AG04450 (cell line): ENCODE measurements around the gene ZDHHC14. TPM values are rescaled to one million over a fixed set of nuclear protein-coding genes. Genes with fewer than 3 reads are reported as not detected.

Source experiments
- CTCF ChIA-PET: fragments of 300-600, 350-600 bp; formaldehyde crosslinking; extraction: SDS; loops from one replicate; lab custom pipeline; 2022; ENCODE audit warnings: antibody characterized with exemption, inconsistent platforms; lab: Charles Lee
- POLR2A ChIA-PET: fragments of 350-600 bp; formaldehyde crosslinking; extraction: SDS; loops from one replicate; lab custom pipeline; 2021; ENCODE audit warnings: antibody characterized with exemption, inconsistent platforms; lab: Yijun Ruan, JAX
- DNase-seq: peaks from one replicate; pipeline ENCODE4 v3.0.0-alpha.2; 2011; ENCODE audit warnings: low read depth, low spot score
- H3K27ac ChIP-seq: one replicate; pipeline ENCODE4 v1.5.1; 2012; ENCODE audit warnings: low read depth, low read length, control low read depth
- H3K27me3 ChIP-seq: one replicate; pipeline ENCODE4 v1.6.0; 2012; ENCODE audit warnings: low read length; ENCODE audit not compliant: control insufficient read depth, insufficient read depth
- H3K4me3 ChIP-seq: 2 replicates; pipeline ENCODE4 v1.5.1; 2011; ENCODE audit warnings: mild to moderate bottlenecking, low read depth, low read length, control low read depth
- H3K9me3 ChIP-seq: 2 replicates; pipeline ENCODE4 v1.5.1; 2012; ENCODE audit warnings: low read length; ENCODE audit not compliant: control insufficient read depth, insufficient read depth
- polyA plus RNA-seq: library from polyadenylated mRNA; depleted of rRNA; stranded (reverse); fragments of >200 nt; gene quantifications from 2 replicates; pipeline ENCODE4 v1.2.3, GENCODE V29; 2011
- TF ChIP-seq, protein P1 (sequence below): IDR thresholded peaks from 2 replicates; pipeline ENCODE4 v1.5.1; 2011; ENCODE audit warnings: low read depth, low read length, control low read depth, inconsistent platforms

ZDHHC14 gene
- polyA plus RNA-seq, 1 experiment, result 2.2 TPM

DNA sequence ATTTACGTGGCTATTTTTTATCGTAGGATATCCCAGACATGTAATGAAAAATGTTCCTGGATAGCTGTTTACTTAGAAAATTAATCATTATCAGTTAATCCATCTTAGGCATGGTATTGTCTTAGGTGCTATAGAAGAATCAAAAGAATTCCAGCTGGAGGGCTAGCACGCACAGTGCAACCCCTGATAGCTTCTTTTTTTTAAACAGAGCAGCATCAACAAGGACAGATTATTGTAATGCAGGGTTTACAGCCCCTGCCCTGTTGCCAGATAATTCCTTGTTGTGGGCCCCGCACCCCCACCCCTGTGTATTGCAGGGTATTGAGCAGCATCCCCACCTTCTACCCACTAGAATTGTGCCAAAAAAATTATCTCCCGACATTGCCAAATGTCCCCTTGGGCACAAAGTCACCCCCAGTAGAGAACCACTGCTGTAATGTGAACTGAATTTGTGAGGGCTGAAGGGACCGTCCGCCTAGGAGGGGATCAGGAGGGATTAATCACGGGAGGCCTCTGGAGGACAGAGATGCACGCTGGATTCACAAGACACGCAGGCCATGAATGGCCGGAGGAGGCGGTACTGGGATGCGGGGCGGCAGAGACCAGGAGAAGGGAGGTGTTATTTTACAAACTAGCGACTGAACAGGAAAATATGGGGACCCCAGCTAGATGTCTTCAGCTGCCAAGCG, 174.6 kb downstream of the ZDHHC14 start:
- no peak for DNase-seq
- TF ChIP-seq, protein P1, sequence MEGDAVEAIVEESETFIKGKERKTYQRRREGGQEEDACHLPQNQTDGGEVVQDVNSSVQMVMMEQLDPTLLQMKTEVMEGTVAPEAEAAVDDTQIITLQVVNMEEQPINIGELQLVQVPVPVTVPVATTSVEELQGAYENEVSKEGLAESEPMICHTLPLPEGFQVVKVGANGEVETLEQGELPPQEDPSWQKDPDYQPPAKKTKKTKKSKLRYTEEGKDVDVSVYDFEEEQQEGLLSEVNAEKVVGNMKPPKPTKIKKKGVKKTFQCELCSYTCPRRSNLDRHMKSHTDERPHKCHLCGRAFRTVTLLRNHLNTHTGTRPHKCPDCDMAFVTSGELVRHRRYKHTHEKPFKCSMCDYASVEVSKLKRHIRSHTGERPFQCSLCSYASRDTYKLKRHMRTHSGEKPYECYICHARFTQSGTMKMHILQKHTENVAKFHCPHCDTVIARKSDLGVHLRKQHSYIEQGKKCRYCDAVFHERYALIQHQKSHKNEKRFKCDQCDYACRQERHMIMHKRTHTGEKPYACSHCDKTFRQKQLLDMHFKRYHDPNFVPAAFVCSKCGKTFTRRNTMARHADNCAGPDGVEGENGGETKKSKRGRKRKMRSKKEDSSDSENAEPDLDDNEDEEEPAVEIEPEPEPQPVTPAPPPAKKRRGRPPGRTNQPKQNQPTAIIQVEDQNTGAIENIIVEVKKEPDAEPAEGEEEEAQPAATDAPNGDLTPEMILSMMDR, result no peak
- POLR2A ChIA-PET, result no interaction called here
- H3K9me3 ChIP-seq, result no peaks in the 10 kb centered on the region
- no peak overlapping the region for H3K27ac ChIP-seq
- H3K27me3 ChIP-seq, result peaks cover 3% of the 10 kb centered on the region
- no peak overlapping the region for H3K4me3 ChIP-seq
- CTCF ChIA-PET, result no interaction called here

DNA sequence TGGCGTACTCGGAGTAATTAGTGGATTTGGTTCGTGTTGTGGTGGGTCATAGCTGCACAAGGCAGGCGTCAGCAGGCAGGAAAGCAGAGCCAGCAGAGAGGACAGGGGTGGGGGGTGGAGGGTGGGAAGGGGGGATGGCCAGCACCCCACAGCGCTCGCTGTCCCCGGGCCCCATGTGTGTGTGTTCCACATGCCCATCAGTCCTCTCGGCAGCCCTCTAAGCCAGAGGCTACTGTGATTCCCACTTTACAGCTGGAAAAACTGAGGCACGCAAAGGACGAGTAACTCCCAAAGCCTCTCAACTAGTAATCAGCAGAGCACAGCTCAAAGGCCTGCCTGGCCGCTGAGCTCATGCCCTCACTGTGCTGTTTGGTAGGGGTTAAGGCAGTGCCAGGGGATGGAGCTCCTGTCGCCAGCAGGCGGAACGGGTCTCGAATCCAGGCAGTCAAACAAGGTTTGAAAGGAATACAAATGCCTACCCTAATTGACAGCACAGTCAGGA, 175.2 kb downstream of the ZDHHC14 start:
- DNase-seq, result no peak
- TF ChIP-seq, protein P1, result no peak

DNA sequence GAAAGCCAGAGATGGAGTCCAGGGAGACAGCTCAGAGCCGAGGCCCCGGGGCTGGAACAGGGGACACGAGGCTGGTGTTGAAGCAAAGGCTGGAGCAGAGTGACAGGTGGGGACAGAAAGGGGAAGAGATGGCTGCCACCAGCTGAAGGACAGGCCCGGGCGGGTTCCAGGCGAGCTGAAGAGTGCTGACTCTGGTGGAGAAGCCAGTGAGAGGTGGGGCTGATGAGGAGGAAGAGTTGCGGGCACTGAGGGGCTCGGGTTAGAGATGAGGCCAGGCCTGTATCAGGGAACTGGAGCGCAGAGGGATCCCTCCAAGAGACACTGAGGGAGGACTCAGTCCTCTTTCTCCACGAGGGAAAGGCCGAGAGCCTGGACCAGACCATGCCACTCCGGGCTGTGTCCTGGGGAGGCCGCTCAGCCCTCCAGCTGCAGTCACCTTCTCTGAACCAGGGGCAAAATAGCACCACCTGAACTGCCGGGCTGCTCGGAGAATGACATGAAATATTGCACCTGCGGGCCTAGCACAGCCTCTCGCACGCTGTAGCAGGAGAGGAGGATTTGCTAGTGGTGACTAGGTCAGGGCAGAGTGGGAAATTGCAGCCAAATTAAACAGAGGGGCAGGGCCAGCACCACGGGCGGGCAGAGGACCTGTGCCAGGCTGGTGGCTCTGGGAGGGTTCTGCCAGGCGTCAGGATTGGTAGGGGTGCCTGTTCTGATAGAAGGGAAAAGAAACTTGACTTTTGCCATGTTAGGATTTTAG, 175.9 kb downstream of the ZDHHC14 start:
- POLR2A ChIA-PET, result no interaction called here
- Histone ChIP-seq H3K27ac (no peak overlapping the region), H3K4me3 (no peak overlapping the region), H3K9me3 (no peaks in the 10 kb centered on the region), H3K27me3 (peaks cover 3% of the 10 kb centered on the region)
- no peak for DNase-seq
- CTCF ChIA-PET, result no interaction called here
- TF ChIP-seq, protein P1, result no peak

More for the DNA sequence above, 175.2 kb downstream of the ZDHHC14 start:
- peaks cover 3% of the 10 kb centered on the region for H3K27me3 ChIP-seq
- no peak overlapping the region for H3K27ac ChIP-seq
- no peak overlapping the region for H3K4me3 ChIP-seq
- H3K9me3 ChIP-seq, result no peaks in the 10 kb centered on the region
- ChIA-PET POLR2A (no interaction called here), CTCF (no interaction called here)

DNA sequence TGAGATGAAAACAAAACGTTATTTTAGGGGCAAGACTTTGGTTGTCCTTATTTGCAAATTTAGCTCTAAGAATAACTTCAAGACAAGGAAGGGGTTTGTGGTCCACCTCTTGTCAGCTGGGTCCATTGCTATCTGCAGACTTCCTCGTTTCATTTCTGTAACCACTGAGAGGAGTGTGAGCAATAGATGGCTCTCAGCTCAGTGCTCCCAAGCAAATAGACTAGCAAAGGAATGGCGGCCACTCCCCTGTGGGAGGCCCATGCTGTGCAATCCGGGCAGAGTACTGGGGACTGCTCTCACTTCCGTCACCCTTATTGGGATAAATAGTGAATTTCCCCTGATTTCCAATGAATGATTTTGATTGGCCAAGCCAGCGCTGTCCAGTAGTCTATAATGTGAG, 176.6 kb downstream of the ZDHHC14 start:
- Histone ChIP-seq H3K4me3 (no peak overlapping the region), H3K27me3 (peaks cover 8% of the 10 kb centered on the region), H3K9me3 (no peaks in the 10 kb centered on the region), H3K27ac (no peak overlapping the region)
- POLR2A ChIA-PET, result no interaction called here
- CTCF ChIA-PET, result no interaction called here
- DNase-seq, result no peak
- TF ChIP-seq, protein P1, result no peak

DNA sequence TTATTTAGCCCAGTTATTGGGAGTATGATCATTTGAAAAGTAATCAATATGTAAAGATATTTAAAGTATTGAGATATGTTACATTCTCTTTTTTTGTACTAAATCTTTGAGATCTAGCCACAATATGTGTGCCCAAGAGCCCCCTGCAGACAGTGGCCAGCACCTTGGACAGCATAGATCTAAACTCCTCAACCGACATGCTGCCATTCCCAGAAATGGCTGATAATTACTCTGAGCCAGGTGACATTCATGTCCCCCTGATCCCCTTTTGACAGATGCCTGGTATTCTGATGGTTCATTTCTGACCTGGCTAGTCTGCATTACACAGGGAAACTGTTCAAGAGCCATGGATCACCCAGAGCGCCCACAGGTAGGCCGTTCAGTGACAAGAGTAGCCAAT, 177.1 kb downstream of the ZDHHC14 start:
- ChIA-PET CTCF (no interaction called here), POLR2A (no interaction called here)
- TF ChIP-seq, protein P1, result no peak

More for the DNA sequence above, 177.1 kb downstream of the ZDHHC14 start:
- H3K9me3 ChIP-seq, result no peaks in the 10 kb centered on the region
- H3K27ac ChIP-seq, result no peak overlapping the region
- no peak overlapping the region for H3K4me3 ChIP-seq
- no peak for DNase-seq
- H3K27me3 ChIP-seq, result peaks cover 8% of the 10 kb centered on the region
